MM.1S (cell line): ENCODE measurements around the gene STK17B.

ENCODE experiments used
- DNase-seq: peaks from one replicate; pipeline ENCODE4 v3.0.0-alpha.2; 2015
- H2AFZ ChIP-seq: fragments of 300-600 bp; sonication (generic); 2 replicates; pipeline ENCODE4 v1.6.0; 2016; ENCODE audit warnings: antibody characterized with exemption, low read length
- H3F3A ChIP-seq: fragments of 300-600 bp; sonication (generic); 2 replicates; pipeline ENCODE4 v1.6.1; 2016; ENCODE audit warnings: mild to moderate bottlenecking, antibody characterized with exemption, low read length, moderate library complexity, mixed read lengths; ENCODE audit not compliant: insufficient read depth
- H3K27ac ChIP-seq: fragments of 300-600 bp; sonication (generic); 2 replicates; pipeline ENCODE4 v1.5.1; 2016; ENCODE audit warnings: mild to moderate bottlenecking, low read length
- H3K27me3 ChIP-seq: fragments of 300-600 bp; sonication (generic); replicated peaks from 2 replicates; pipeline ENCODE4 v1.6.0; 2016; ENCODE audit warnings: low read length; ENCODE audit not compliant: insufficient read depth
- H3K36me3 ChIP-seq: fragments of 300-600 bp; sonication (generic); replicated peaks from 2 replicates; pipeline ENCODE4 v1.6.1; 2016; ENCODE audit warnings: mild to moderate bottlenecking, low read length, mixed read lengths; ENCODE audit not compliant: insufficient read depth
- H3K4me1 ChIP-seq: fragments of 300-600 bp; sonication (generic); 2 replicates; pipeline ENCODE4 v1.6.1; 2016; ENCODE audit warnings: low read length, mixed read lengths
- H3K4me2 ChIP-seq: fragments of 300-600 bp; sonication (generic); 2 replicates; pipeline ENCODE4 v1.6.0; 2016; ENCODE audit warnings: low read depth, low read length
- H3K4me3 ChIP-seq: fragments of 300-600 bp; sonication (generic); 2 replicates; pipeline ENCODE4 v1.5.1; 2016; ENCODE audit warnings: low read length, mixed read lengths
- H3K79me2 ChIP-seq: fragments of 300-600 bp; sonication (generic); 2 replicates; pipeline ENCODE4 v1.6.1; 2016; ENCODE audit warnings: mixed run types, low read length, mixed read lengths
- H3K9ac ChIP-seq: fragments of 300-600 bp; sonication (generic); 2 replicates; pipeline ENCODE4 v1.6.1; 2016; ENCODE audit warnings: low read length, mixed read lengths
- H3K9me2 ChIP-seq: fragments of 300-600 bp; sonication (generic); replicated peaks from 2 replicates; pipeline ENCODE4 v1.6.1; 2016; ENCODE audit warnings: mild to moderate bottlenecking, low read length, mixed read lengths; ENCODE audit not compliant: insufficient read depth
- H3K9me3 ChIP-seq: fragments of 300-600 bp; sonication (generic); replicated peaks from 2 replicates; pipeline ENCODE4 v1.6.1; 2016; ENCODE audit warnings: mild to moderate bottlenecking, low read length, mixed read lengths; ENCODE audit not compliant: insufficient read depth
- H4K20me1 ChIP-seq: fragments of 300-600 bp; sonication (generic); 2 replicates; pipeline ENCODE4 v1.6.1; 2016; ENCODE audit warnings: mild to moderate bottlenecking, low read length, moderate library complexity, mixed read lengths; ENCODE audit not compliant: insufficient read depth
- EZH2 ChIP-seq: fragments of 300-600 bp; sonication (generic); optimal IDR thresholded peaks from 2 replicates; pipeline ENCODE3; 2017; ENCODE audit warnings: low read depth, mild to moderate bottlenecking, antibody characterized with exemption, low read length, mixed read lengths
- EZH2phosphoT487 ChIP-seq: fragments of 300-600 bp; sonication (generic); IDR thresholded peaks from 2 replicates; pipeline ENCODE4 v1.6.1; 2018; ENCODE audit warnings: antibody characterized with exemption, low read length
- TF ChIP-seq, protein P1 (sequence below): fragments of 300-600 bp; sonication (generic); IDR thresholded peaks from 2 replicates; pipeline ENCODE4 v1.5.1; 2016; ENCODE audit warnings: antibody characterized with exemption, low read length, mixed read lengths

The STK17B gene

DNA sequence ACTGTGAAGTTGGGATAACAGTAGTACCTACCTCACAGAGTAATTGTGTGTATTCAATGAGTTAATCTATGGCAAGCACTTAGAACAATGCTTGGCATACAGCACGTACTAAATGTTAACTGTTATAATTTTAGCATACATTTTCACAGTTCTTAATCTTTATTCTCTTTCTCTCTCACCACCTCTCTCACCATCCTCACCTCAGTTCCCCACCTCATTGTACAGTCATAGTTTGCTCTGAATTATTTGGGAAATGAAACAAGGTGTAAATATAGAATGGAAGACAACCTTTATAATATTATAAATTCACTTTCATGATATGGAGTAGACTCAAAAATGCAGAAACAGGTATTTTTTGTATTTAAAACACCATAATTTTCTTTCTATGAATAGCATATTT lies 62.8 kb downstream of the STK17B start:
- Histone ChIP-seq H3K9ac (no peak overlapping the region), H3K79me2 (no peaks in the 10 kb centered on the region), H3K4me1 (no peaks in the 10 kb centered on the region), H3K27ac (no peak overlapping the region), H3K9me3 (no peaks in the 10 kb centered on the region), H3K4me3 (no peak overlapping the region), H3F3A (no peaks in the 10 kb centered on the region), H4K20me1 (no peaks in the 10 kb centered on the region), H2AFZ (no peak overlapping the region), H3K9me2 (no peaks in the 10 kb centered on the region), H3K4me2 (no peak overlapping the region), H3K27me3 (no peaks in the 10 kb centered on the region), H3K36me3 (no peaks in the 10 kb centered on the region)
- TF ChIP-seq EZH2 (no peak), EZH2phosphoT487 (no peak)
- TF ChIP-seq, protein P1, sequence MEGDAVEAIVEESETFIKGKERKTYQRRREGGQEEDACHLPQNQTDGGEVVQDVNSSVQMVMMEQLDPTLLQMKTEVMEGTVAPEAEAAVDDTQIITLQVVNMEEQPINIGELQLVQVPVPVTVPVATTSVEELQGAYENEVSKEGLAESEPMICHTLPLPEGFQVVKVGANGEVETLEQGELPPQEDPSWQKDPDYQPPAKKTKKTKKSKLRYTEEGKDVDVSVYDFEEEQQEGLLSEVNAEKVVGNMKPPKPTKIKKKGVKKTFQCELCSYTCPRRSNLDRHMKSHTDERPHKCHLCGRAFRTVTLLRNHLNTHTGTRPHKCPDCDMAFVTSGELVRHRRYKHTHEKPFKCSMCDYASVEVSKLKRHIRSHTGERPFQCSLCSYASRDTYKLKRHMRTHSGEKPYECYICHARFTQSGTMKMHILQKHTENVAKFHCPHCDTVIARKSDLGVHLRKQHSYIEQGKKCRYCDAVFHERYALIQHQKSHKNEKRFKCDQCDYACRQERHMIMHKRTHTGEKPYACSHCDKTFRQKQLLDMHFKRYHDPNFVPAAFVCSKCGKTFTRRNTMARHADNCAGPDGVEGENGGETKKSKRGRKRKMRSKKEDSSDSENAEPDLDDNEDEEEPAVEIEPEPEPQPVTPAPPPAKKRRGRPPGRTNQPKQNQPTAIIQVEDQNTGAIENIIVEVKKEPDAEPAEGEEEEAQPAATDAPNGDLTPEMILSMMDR = no peak
- DNase-seq = no peak

DNA sequence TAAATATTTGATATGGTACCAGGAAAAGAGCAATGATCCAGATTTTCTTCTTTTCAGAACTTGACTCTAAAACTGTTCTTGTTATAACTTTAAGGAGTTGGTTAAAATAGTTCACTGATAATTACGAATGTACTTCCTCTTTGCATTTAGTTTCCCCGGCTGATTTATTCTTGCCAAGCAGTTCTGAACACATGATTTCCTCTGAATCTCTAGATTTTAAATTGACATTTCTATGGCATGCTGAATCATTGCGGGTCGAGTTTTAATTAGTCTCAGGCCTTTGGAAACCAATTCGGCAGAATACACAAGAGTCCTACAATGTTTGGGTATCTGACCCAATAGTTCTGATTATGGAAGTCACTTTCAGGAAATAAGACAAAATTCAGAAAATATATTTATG lies 65.4 kb downstream of the STK17B start:
- Histone ChIP-seq H3K4me3 (no peak overlapping the region), H3K27ac (no peak overlapping the region), H3K9me3 (no peaks in the 10 kb centered on the region), H3K9me2 (no peaks in the 10 kb centered on the region), H3K9ac (no peak overlapping the region), H3K27me3 (no peaks in the 10 kb centered on the region), H2AFZ (no peak overlapping the region), H4K20me1 (no peaks in the 10 kb centered on the region), H3K36me3 (no peaks in the 10 kb centered on the region), H3F3A (peaks cover 11% of the 10 kb centered on the region), H3K79me2 (no peaks in the 10 kb centered on the region), H3K4me2 (no peak overlapping the region), H3K4me1 (peaks cover 21% of the 10 kb centered on the region)
- TF ChIP-seq EZH2phosphoT487 (no peak), EZH2 (no peak)
- TF ChIP-seq, protein P1 = no peak
- no peak for DNase-seq

DNA sequence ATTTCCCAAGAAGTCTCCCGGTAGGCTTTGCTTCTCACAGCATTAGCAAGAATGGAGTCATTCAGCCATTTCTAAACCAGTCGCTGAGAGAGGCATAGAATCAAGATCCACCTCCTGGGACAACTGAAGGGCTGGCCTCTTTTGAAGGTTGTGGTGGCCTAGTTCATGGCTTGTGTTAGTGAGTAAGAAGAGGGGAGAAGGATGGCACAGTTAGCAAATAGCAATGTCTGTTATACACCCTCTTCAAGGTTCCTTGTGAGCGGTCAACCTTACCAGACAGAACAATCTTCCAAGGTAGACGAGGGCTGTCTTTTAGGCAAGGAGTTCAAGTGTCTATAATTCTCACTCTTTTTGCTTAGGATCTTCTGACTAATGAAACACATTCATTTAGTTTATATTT lies 67.3 kb downstream of the STK17B start:
- no peaks in the 10 kb centered on the region for H4K20me1 ChIP-seq
- no peaks in the 10 kb centered on the region for H3K27me3 ChIP-seq
- H3K4me3 ChIP-seq = no peak overlapping the region
- H3K27ac ChIP-seq = no peak overlapping the region
- no peak overlapping the region for H3K4me2 ChIP-seq
- TF ChIP-seq EZH2phosphoT487 (no peak), EZH2 (no peak)
- TF ChIP-seq, protein P1 = no peak
- no peaks in the 10 kb centered on the region for H3K9me3 ChIP-seq
- H3K9ac ChIP-seq = no peak overlapping the region
- H2AFZ ChIP-seq = no peak overlapping the region
- peaks cover 14% of the 10 kb centered on the region for H3F3A ChIP-seq
- no peaks in the 10 kb centered on the region for H3K79me2 ChIP-seq
- H3K9me2 ChIP-seq = no peaks in the 10 kb centered on the region
- DNase-seq = no peak
- no peaks in the 10 kb centered on the region for H3K36me3 ChIP-seq
- H3K4me1 ChIP-seq = peaks cover 26% of the 10 kb centered on the region
